Measurements from ENCODE around the gene DOK7.

Gene DOK7

DNA sequence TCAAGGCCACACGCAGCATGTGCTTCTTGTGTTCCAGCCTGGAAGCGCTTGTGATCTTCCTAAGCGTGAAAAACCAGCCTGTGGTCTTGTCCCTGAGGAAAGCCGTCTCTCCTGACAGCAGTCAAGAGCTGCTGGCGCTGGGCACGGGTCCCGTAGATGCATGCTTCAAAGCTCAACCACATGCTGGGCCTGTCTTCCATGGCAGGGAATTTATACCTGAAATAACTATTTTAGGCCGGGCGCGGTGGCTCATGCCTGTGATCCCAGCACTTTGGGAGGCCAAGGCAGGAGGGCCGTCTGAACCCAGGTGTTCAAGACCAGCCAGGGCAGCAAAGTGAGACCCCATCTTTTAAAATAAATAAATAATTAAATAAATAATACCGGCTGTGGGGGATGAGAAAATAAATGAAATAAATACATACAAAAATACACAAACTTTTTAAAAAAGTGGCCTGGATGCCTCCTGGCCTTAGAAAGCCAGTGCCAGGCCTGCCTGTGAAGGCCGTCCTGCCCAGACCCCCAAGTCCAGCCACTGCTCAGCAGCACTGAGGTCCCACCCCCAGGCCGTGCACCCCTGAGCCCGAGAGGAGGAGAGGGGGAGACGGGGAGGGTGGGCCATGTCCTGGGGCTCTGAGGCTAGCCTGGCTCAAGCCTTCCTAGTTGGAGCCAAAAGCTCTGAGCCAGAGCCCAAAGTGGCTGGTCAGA is 58.7 kb downstream of the DOK7 start:
- H3K4me3 ChIP-seq (ENCODE audit: low read depth, low read length) = no peak overlapping the region
- H3K9ac ChIP-seq (ENCODE audit: low read depth, low read length) = no peak overlapping the region
- H3K4me1 ChIP-seq (ENCODE audit: control insufficient read depth, insufficient read depth, low read length) = no peaks in the 10 kb centered on the region
- H3K36me3 ChIP-seq (ENCODE audit: control insufficient read depth, insufficient read depth, low read length) = peaks cover 78% of the 10 kb centered on the region
- H3K27ac ChIP-seq (ENCODE audit: low read depth, low read length) = no peak overlapping the region
- no peaks in the 10 kb centered on the region for H3K27me3 ChIP-seq (ENCODE audit: control insufficient read depth, insufficient read depth, low read length)
- H3K9me3 ChIP-seq (ENCODE audit: control insufficient read depth, insufficient read depth, low read length) = no peaks in the 10 kb centered on the region

DNA sequence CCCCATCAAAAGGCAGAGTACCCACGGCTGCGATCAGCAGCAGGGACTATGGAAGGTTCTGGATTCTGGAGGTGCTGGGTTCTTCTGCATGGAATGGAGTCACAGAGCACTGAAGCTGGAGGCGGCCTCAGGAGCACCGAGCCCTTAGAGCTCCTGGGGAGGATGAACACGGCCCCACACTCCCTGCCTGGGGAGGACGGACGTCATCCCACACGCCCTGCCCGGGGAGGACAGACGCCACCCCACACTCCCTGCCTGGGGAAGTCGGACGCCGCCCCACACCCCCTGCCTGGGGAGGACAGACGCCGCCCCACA is 59.2 kb downstream of the DOK7 start:
- no peak overlapping the region for H3K9ac ChIP-seq (ENCODE audit: low read depth, low read length)
- H3K4me1 ChIP-seq (ENCODE audit: control insufficient read depth, insufficient read depth, low read length) = no peaks in the 10 kb centered on the region
- H3K36me3 ChIP-seq (ENCODE audit: control insufficient read depth, insufficient read depth, low read length) = peaks cover 73% of the 10 kb centered on the region
- H3K4me3 ChIP-seq (ENCODE audit: low read depth, low read length) = no peak overlapping the region
- no peaks in the 10 kb centered on the region for H3K27me3 ChIP-seq (ENCODE audit: control insufficient read depth, insufficient read depth, low read length)
- H3K27ac ChIP-seq (ENCODE audit: low read depth, low read length) = no peak overlapping the region
- H3K9me3 ChIP-seq (ENCODE audit: control insufficient read depth, insufficient read depth, low read length) = no peaks in the 10 kb centered on the region

DNA sequence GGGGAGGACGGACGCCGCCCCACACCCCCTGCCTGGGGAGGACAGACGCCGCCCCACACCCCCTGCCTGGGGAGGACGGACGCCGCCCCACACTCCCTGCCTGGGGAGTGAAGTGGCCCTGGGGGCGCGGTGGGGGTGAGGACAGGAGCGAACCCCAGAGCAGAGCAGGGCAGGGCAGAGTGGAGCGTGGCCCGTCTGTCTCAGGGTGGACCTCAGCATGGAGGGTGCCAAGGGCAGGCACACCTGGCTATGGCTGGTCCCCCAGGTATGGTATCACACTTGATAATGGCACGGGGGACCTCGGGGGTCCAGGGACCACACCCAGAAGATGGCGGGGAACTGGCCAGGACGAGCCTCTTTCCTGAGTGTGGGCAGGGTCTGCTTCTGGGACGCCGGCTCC is 59.5 kb downstream of the DOK7 start:
- H3K4me1 ChIP-seq (ENCODE audit: control insufficient read depth, insufficient read depth, low read length) = no peaks in the 10 kb centered on the region

DNA sequence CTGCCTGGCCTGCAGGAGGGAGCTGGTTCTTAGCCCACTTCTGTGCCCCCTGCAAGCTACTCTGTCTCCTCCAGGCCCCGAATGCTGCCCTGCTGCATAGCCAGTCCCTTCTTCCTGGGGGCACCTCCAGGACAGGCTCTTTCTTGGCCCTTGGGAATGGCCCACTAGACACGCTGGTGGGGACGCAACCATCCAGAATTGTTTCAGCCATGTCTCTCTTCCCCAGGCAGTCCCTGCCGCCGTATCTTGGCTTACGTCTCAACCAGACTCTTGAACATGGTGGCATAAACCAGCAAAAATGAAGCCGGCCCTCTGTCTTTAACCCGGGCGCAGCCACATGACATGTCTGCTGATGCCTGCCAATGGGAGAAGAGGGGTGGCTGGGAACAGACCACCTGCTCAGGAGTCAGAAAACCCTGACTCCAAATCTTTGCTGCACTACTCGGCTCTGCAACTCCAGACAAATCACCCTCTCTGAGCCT is 60.1 kb downstream of the DOK7 start:
- Histone ChIP-seq H3K9me3 (ENCODE audit: control insufficient read depth, insufficient read depth, low read length) (no peaks in the 10 kb centered on the region), H3K27ac (ENCODE audit: low read depth, low read length) (no peak overlapping the region), H3K4me1 (ENCODE audit: control insufficient read depth, insufficient read depth, low read length) (no peaks in the 10 kb centered on the region), H3K36me3 (ENCODE audit: control insufficient read depth, insufficient read depth, low read length) (peaks cover 65% of the 10 kb centered on the region), H3K9ac (ENCODE audit: low read depth, low read length) (no peak overlapping the region), H3K4me3 (ENCODE audit: low read depth, low read length) (no peak overlapping the region), H3K27me3 (ENCODE audit: control insufficient read depth, insufficient read depth, low read length) (no peaks in the 10 kb centered on the region)

More for the DNA sequence above, 59.5 kb downstream of the DOK7 start:
- H3K27me3 ChIP-seq (ENCODE audit: control insufficient read depth, insufficient read depth, low read length) = no peaks in the 10 kb centered on the region
- H3K9me3 ChIP-seq (ENCODE audit: control insufficient read depth, insufficient read depth, low read length) = no peaks in the 10 kb centered on the region
- H3K4me3 ChIP-seq (ENCODE audit: low read depth, low read length) = no peak overlapping the region
- peaks cover 69% of the 10 kb centered on the region for H3K36me3 ChIP-seq (ENCODE audit: control insufficient read depth, insufficient read depth, low read length)
- no peak overlapping the region for H3K27ac ChIP-seq (ENCODE audit: low read depth, low read length)
- H3K9ac ChIP-seq (ENCODE audit: low read depth, low read length) = no peak overlapping the region

- Histone ChIP-seq H3K9ac (ENCODE audit: low read depth, low read length) (no peak overlapping the region), H3K36me3 (ENCODE audit: control insufficient read depth, insufficient read depth, low read length) (peaks cover 66% of the 10 kb centered on the region), H3K9me3 (ENCODE audit: control insufficient read depth, insufficient read depth, low read length) (no peaks in the 10 kb centered on the region), H3K4me1 (ENCODE audit: control insufficient read depth, insufficient read depth, low read length) (no peaks in the 10 kb centered on the region), H3K27me3 (ENCODE audit: control insufficient read depth, insufficient read depth, low read length) (no peaks in the 10 kb centered on the region), H3K27ac (ENCODE audit: low read depth, low read length) (no peak overlapping the region), H3K4me3 (ENCODE audit: low read depth, low read length) (no peak overlapping the region)
These were observed 60.6 kb downstream of the DOK7 start for GRCh38 chr4:3523628-3524221.

- Histone ChIP-seq H3K27me3 (ENCODE audit: control insufficient read depth, insufficient read depth, low read length) (no peaks in the 10 kb centered on the region), H3K9ac (ENCODE audit: low read depth, low read length) (no peak overlapping the region), H3K4me1 (ENCODE audit: control insufficient read depth, insufficient read depth, low read length) (no peaks in the 10 kb centered on the region), H3K36me3 (ENCODE audit: control insufficient read depth, insufficient read depth, low read length) (peaks cover 64% of the 10 kb centered on the region), H3K4me3 (ENCODE audit: low read depth, low read length) (no peak overlapping the region), H3K9me3 (ENCODE audit: control insufficient read depth, insufficient read depth, low read length) (no peaks in the 10 kb centered on the region), H3K27ac (ENCODE audit: low read depth, low read length) (no peak overlapping the region)
These were observed 61.2 kb downstream of the DOK7 start for GRCh38 chr4:3524349-3524748.

GRCh38 chr4:3524920-3525319 is 61.8 kb downstream of the DOK7 start:
- no peaks in the 10 kb centered on the region for H3K9me3 ChIP-seq (ENCODE audit: control insufficient read depth, insufficient read depth, low read length)
- H3K27ac ChIP-seq (ENCODE audit: low read depth, low read length) = no peak overlapping the region
- H3K4me3 ChIP-seq (ENCODE audit: low read depth, low read length) = no peak overlapping the region
- no peaks in the 10 kb centered on the region for H3K27me3 ChIP-seq (ENCODE audit: control insufficient read depth, insufficient read depth, low read length)
- 0 out of 2 replicates have a peak, but pooled peaks cover under 1% of the 10 kb centered on the region for H3K4me1 ChIP-seq (ENCODE audit: control insufficient read depth, insufficient read depth, low read length)
- no peak overlapping the region for H3K9ac ChIP-seq (ENCODE audit: low read depth, low read length)
- H3K36me3 ChIP-seq (ENCODE audit: control insufficient read depth, insufficient read depth, low read length) = peaks cover 64% of the 10 kb centered on the region

DNA sequence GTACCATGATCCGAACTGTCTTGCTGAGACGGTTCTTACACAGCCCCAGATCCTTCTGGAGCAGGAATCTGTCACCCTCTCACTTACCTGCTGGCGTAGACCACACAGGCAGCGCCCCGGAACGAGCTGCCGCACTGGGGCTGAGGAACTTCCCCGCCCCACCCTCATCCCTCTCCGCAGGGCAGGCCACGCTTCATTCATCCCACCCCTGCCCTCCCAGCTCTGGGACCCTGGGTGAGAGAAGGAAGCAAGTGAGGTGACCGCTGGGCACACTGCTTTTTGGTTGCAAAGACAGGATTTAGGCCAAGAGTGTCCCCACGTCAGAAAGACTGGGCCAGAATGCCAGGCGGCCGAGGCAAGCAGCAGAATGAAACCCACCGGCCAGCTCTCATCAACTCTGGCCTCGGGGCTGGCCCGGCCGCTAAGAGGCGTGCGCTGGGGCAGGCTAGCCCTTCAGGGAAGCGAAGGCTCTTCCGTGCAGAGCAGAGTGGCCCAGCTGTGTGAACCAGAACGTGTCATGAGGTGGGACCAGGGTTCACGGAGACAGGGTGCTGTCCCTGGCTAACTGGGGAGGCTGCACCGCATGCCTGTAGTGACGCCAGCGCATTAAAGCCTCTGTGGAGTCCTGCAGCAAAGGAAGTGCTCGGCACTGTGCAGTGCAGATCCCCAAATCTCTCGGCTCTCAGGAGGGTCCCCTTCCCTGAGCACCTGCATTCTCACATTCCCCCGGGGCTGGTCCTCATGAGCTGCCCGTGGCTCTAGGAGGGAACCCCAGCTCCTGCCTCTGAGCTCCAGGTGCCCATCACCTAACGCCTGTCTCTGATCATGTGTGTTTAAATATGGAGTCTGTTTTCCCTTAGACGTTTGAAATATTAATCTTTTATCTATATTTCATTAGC is 62.7 kb downstream of the DOK7 start:
- no peak overlapping the region for H3K27ac ChIP-seq (ENCODE audit: low read depth, low read length)
- no peaks in the 10 kb centered on the region for H3K9me3 ChIP-seq (ENCODE audit: control insufficient read depth, insufficient read depth, low read length)
- H3K4me3 ChIP-seq (ENCODE audit: low read depth, low read length) = no peak overlapping the region
- no peaks in the 10 kb centered on the region for H3K27me3 ChIP-seq (ENCODE audit: control insufficient read depth, insufficient read depth, low read length)
- H3K36me3 ChIP-seq (ENCODE audit: control insufficient read depth, insufficient read depth, low read length) = peaks cover 56% of the 10 kb centered on the region
- H3K9ac ChIP-seq (ENCODE audit: low read depth, low read length) = no peak overlapping the region
- H3K4me1 ChIP-seq (ENCODE audit: control insufficient read depth, insufficient read depth, low read length) = peaks cover 6% of the 10 kb centered on the region; the same call in 1 of the 2 replicates

- Histone ChIP-seq H3K4me1 (ENCODE audit: control insufficient read depth, insufficient read depth, low read length) (peaks cover 13% of the 10 kb centered on the region), H3K9me3 (ENCODE audit: control insufficient read depth, insufficient read depth, low read length) (no peaks in the 10 kb centered on the region), H3K27ac (ENCODE audit: low read depth, low read length) (no peak overlapping the region), H3K36me3 (ENCODE audit: control insufficient read depth, insufficient read depth, low read length) (peaks cover 50% of the 10 kb centered on the region), H3K4me3 (ENCODE audit: low read depth, low read length) (no peak overlapping the region), H3K27me3 (ENCODE audit: control insufficient read depth, insufficient read depth, low read length) (peaks cover 4% of the 10 kb centered on the region), H3K9ac (ENCODE audit: low read depth, low read length) (no peak overlapping the region)
These were observed 63.4 kb downstream of the DOK7 start for GRCh38 chr4:3526456-3526855.

DNA sequence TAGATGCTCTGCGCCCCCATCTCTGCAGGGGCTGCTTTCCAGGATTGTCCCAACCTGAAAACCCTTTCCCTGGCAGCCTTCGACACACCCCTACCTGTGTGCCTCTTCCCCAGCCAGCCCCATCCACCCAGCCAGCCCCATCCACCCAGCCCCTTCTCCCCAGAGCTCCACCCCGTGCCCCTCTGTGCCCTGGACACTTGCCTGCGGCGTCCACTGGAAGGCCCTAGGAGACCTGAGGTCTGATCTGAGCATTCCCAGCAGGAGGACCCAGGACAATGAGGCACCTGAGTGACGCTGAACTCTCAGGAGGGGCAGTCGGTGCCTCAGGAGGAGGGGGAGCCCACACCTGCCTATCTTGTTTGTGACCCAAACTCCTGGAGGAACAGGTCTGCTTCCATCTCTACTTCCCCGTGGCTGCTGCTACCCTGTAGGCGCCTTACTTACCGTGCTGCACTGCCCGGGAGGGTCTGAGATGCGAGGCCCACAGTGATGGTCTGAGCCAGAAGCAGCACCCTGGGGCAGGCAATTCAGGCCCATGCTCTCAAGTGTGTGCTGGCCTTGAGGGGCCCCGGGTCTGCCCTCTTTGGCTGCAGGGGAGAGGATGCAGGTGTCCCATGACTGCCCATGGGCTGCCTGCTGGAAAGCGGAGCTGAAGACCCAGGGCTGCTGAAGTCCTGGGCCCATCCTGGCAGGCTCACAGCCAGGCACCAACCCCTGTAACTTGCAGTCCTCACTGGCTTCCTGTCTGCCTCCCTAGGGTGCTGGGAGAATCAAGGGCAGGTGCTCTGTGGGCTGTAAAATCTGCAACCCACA is 64.2 kb downstream of the DOK7 start:
- no peaks in the 10 kb centered on the region for H3K9me3 ChIP-seq (ENCODE audit: control insufficient read depth, insufficient read depth, low read length)
- H3K4me3 ChIP-seq (ENCODE audit: low read depth, low read length) = no peak overlapping the region
- H3K36me3 ChIP-seq (ENCODE audit: control insufficient read depth, insufficient read depth, low read length) = peaks cover 48% of the 10 kb centered on the region
- H3K27ac ChIP-seq (ENCODE audit: low read depth, low read length) = no peak overlapping the region
- peaks cover 14% of the 10 kb centered on the region for H3K4me1 ChIP-seq (ENCODE audit: control insufficient read depth, insufficient read depth, low read length)
- peaks cover 7% of the 10 kb centered on the region for H3K27me3 ChIP-seq (ENCODE audit: control insufficient read depth, insufficient read depth, low read length)
- H3K9ac ChIP-seq (ENCODE audit: low read depth, low read length) = no peak overlapping the region
